ENCODE results near the gene PIP4P1. TPM values are rescaled to one million over a fixed set of nuclear protein-coding genes. Genes with fewer than 3 reads are reported as not detected.

PIP4P1 gene
- total and polyA plus RNA-seq, 2 of the 13 experiments (the other 11 are each of a cell fraction or from before 2014, with no cell fraction given), result 33.4 to 47.0 TPM

GRCh38 chr14:20412876-20413743, 48.1 kb downstream of the PIP4P1 start, which contains the start of gene TEP1 (continued):
- TF ChIP-seq ZNF18 (CRISPR knock-in tag; IDR thresholded peaks at IDR 0.05; ENCODE audit: insufficient replicate concordance) (peak; percentile 52), ZBTB10 (CRISPR knock-in tag; IDR thresholded peaks at IDR 0.05; ENCODE audit: borderline replicate concordance) (0 out of 2 replicates have a peak, but pooled peaks have one; percentile 44), CCDC6 (CRISPR knock-in tag; IDR thresholded peaks at IDR 0.05) (peak; percentile 88), ZNF562 (CRISPR knock-in tag; IDR thresholded peaks at IDR 0.05; ENCODE audit: borderline replicate concordance) (no peak), SNAI1 (CRISPR knock-in tag; IDR thresholded peaks at IDR 0.05; ENCODE audit: borderline replicate concordance) (no peak), ZNF614 (CRISPR knock-in tag; IDR thresholded peaks at IDR 0.05; ENCODE audit: borderline replicate concordance) (peak; percentile 33; the same call in 1 of the 2 replicates), KDM1A (CRISPR knock-in tag; IDR thresholded peaks at IDR 0.05) (no peak), HNF1A (IDR thresholded peaks at IDR 0.05; ENCODE audit: low read depth) (no peak), HNF1A (CRISPR knock-in tag; IDR thresholded peaks at IDR 0.05; ENCODE audit: borderline replicate concordance) (peak; percentile 70), ZFY (CRISPR knock-in tag; IDR thresholded peaks at IDR 0.05) (peak; percentile 60), HIC2 (CRISPR knock-in tag; IDR thresholded peaks at IDR 0.05; ENCODE audit: low read depth) (peak; percentile 70), FOXP4 (CRISPR knock-in tag; IDR thresholded peaks at IDR 0.05) (peak; percentile 69; the same call in 1 of the 2 replicates), ZSCAN12 (CRISPR knock-in tag; IDR thresholded peaks at IDR 0.05) (0 out of 2 replicates have a peak, but pooled peaks have one; percentile 23)
